NB4 (cell line): Measurements from ENCODE around the gene CD164L2.

Experiments used
- POLR2A ChIP-seq: IDR thresholded peaks from 2 replicates; pipeline ENCODE4 v1.6.1; 2011; ENCODE audit warnings: mild to moderate bottlenecking; ENCODE audit not compliant: insufficient read length; ENCODE audit errors: extremely low read depth
- TF ChIP-seq, protein P1 (sequence below): IDR thresholded peaks from one replicate; pipeline ENCODE4 v1.5.1; 2012; ENCODE audit warnings: low read depth, low read length

DNA sequence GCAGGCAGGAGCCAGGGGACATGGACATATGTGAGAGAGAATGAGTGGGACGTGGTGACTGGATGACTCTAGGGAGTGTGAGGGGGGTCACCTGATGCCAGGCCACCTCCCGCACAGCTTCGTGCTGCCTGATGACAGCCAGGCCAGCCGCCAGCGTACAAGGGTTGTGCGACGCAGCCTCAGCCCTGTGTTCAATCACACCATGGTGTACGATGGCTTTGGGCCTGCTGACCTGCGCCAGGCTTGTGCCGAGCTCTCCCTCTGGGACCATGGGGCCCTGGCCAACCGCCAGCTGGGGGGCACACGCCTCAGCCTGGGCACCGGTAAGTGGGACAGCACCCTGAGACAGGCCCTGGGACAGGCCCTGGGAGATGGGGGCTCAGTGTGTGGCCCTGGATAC lies 30.0 kb downstream of the CD164L2 start:
- TF ChIP-seq, protein P1, sequence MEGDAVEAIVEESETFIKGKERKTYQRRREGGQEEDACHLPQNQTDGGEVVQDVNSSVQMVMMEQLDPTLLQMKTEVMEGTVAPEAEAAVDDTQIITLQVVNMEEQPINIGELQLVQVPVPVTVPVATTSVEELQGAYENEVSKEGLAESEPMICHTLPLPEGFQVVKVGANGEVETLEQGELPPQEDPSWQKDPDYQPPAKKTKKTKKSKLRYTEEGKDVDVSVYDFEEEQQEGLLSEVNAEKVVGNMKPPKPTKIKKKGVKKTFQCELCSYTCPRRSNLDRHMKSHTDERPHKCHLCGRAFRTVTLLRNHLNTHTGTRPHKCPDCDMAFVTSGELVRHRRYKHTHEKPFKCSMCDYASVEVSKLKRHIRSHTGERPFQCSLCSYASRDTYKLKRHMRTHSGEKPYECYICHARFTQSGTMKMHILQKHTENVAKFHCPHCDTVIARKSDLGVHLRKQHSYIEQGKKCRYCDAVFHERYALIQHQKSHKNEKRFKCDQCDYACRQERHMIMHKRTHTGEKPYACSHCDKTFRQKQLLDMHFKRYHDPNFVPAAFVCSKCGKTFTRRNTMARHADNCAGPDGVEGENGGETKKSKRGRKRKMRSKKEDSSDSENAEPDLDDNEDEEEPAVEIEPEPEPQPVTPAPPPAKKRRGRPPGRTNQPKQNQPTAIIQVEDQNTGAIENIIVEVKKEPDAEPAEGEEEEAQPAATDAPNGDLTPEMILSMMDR = no peak
- TF ChIP-seq POLR2A = no peak
